GM18870 (cell line): Measurements from ENCODE around the gene NSMCE3.
"Not testable (repeated sequence)": the region's sequence is repeated elsewhere in the genome, so short reads cannot be mapped to it uniquely, and the experiment has no call there.

ENCODE experiments used
- ATAC-seq: cut with Tn5 transposase; IDR thresholded peaks from one replicate; pipeline ENCODE4 v1.9.1; 2021; ENCODE audit warnings: moderate library complexity; ENCODE audit not compliant: unreplicated experiment

NSMCE3 gene

GRCh38 chr15:29270169-29270955, 740 bp upstream of the NSMCE3 start:
- peak; percentile 28 for ATAC-seq

DNA sequence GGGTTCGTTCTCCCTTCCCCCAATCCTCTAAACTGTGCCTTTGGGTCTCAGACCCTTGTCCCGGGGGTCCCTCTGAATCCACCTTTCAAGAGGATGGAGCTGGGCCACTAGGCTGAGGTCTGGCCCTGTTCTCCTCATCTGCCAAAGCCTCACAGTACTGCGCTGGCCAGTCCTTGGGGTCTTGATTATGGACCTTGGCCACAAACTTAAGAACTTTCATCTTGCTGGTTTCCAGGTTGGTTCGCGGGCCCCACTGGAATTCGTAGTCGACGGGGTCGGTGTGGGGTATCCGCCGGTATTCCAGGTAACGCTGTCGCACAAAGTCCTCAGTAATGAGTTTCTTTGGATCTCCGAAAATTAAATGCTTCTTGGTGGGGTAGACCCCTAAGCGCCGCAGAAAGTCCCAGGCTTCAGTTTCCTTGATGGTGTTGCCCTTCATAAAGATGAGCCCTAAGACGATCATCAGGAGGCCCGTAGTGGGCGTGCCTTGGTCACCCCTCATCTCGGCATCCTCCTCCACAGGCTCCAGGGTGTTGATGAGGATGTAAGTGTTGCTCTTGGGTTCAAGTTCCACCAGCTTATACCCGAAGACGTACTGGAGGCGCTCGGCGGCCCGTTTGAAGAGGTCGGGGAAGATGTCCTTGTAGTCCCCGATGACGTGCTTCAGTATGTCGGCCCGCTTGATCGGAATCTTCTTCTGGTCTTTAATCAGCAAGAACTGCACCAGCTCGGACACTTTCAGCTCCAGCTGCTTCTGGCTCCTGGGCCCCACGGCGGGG, 727 bp downstream of the NSMCE3 start:
- ATAC-seq, result peak; percentile 21

GRCh38 chr15:29266052-29266582, 3.5 kb downstream of the NSMCE3 start:
- no peak for ATAC-seq

GRCh38 chr15:29263289-29263688, 6.3 kb downstream of the NSMCE3 start:
- no peak for ATAC-seq

DNA sequence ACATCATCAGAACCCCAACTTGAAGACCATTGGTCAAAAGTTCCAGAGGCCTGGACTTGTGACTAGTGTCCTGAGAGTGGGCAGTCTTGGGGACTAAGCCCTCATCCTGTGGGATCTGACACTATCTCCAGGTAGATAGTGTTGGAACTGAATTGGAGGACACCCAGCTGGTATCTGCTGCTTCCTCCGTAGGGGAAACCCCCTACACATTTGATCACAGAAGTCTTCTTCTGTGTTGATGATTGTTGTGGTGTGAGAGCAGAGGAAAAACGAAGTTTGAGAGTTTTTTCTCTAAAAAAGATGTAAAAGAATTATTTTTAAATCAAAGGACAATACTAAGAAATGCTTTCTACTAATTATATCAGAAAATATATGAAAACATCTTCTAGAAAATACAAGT, 6.9 kb downstream of the NSMCE3 start:
- no peak for ATAC-seq

- ATAC-seq, result no peak
These were observed 8.7 kb downstream of the NSMCE3 start for GRCh38 chr15:29260896-29261295.

GRCh38 chr15:29259233-29259632, 10.4 kb downstream of the NSMCE3 start:
- ATAC-seq, result no peak

- ATAC-seq, result no peak
These were observed 17.4 kb downstream of the NSMCE3 start for GRCh38 chr15:29252234-29252633.

- no peak for ATAC-seq
These were observed 25.1 kb downstream of the NSMCE3 start for GRCh38 chr15:29244544-29244943.

GRCh38 chr15:29244123-29244522, 25.5 kb downstream of the NSMCE3 start:
- ATAC-seq, result no peak

GRCh38 chr15:29242456-29243242, 27.0 kb downstream of the NSMCE3 start:
- no peak for ATAC-seq

DNA sequence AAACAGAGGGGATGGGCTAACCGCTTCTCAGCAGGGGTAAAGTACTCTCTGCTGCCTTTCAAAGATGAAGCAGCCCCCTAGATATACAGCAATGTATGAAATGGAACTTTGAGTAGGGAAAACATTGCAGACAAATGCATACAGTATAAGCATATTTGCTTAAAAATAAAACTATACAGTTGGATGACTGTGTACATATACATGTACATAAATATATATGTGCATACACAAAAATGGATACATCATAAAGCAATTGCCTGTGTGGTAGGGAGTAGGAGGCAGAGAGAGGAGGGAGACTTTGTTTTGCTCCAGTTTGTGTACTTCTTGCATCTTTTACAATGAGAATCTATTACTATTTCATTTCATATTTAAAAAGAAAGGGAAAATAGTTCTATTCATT, 28.4 kb downstream of the NSMCE3 start:
- no peak for ATAC-seq

- ATAC-seq, result no peak
These were observed 30.2 kb downstream of the NSMCE3 start for GRCh38 chr15:29239395-29239794.

DNA sequence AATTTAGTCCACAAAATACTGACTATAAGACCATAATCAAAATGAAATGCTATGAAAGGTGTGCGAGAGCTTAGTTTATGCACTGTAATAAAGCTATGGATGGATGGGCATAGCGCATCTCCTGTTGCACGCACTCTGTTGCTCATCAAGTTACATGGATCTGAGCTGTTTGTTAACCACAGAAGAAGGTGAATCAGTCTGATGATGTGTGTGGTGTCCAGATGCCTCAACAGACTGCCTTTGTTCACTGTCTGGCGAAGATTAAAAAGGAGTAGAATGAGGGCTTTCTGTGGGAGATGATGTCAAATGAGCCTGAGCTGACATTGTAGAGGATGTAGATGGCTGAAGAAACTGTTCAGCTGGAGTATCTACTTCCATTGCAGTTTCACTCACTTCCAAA, 36.1 kb downstream of the NSMCE3 start:
- ATAC-seq, result no peak

- no peak for ATAC-seq
These were observed 43.0 kb downstream of the NSMCE3 start for GRCh38 chr15:29226436-29227208.

- no peak for ATAC-seq
These were observed 43.9 kb downstream of the NSMCE3 start for GRCh38 chr15:29225534-29226234.

DNA sequence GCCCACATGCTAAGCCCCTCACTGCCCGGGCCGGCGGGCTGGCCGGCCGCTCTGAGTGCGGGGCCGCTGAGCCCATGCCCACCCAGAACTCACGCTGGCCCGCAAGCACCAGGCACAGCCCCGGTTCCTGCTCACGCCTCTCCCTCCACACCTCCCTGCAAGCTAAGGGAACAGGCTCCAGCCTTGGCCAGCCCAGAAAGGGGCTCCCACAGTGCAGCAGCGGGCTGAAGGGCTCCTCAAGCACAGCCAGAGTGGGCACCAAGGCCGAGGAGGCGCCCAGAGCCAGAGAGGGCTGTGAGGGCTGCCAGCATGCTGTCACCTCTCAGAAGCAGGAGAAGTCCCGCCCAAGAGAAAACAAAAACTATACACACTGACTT, 44.6 kb downstream of the NSMCE3 start:
- not testable (repeated sequence) for ATAC-seq

- not testable (repeated sequence) for ATAC-seq
These were observed 45.2 kb downstream of the NSMCE3 start for GRCh38 chr15:29224235-29224986.

GRCh38 chr15:29223640-29224039, 46.0 kb downstream of the NSMCE3 start:
- ATAC-seq, result no peak
